SH-SY5Y (cell line): ENCODE results near the gene FA2H.

Experiments used
- GATA2 ChIP-seq: IDR thresholded peaks from 2 replicates; pipeline ENCODE4 v1.6.1; 2011; ENCODE audit warnings: mild to moderate bottlenecking, low read depth, low read length
- GATA3 ChIP-seq: IDR thresholded peaks from 2 replicates; pipeline ENCODE4 v1.6.1; 2011; ENCODE audit warnings: low read depth, mild to moderate bottlenecking, low read length, moderate library complexity

Gene FA2H

DNA sequence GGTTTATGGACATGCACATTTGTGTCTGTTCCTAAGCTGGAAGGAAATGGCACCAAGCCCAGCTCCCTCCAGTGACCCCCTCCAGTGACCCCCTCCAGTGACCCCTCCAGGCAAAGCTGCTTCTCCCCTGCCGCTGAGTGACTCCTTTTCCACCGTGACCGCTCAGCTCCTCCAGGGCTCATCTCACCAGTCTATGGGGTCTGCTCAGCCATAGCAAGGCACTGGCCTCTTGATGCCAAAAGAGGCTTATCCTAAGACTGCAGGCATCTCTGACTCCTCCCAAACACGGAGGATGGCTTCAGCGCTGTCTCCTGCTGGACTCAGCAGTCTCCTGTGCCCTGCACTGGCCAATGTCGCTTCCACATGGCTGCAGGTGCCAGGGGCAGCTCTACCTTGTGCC lies 35.3 kb downstream of the FA2H start:
- TF ChIP-seq GATA3, result no peak
- no peak for TF ChIP-seq GATA2

- TF ChIP-seq GATA2, result no peak
- TF ChIP-seq GATA3, result no peak
Observed at GRCh38 chr16:74738816-74739215, 35.8 kb downstream of the FA2H start.

DNA sequence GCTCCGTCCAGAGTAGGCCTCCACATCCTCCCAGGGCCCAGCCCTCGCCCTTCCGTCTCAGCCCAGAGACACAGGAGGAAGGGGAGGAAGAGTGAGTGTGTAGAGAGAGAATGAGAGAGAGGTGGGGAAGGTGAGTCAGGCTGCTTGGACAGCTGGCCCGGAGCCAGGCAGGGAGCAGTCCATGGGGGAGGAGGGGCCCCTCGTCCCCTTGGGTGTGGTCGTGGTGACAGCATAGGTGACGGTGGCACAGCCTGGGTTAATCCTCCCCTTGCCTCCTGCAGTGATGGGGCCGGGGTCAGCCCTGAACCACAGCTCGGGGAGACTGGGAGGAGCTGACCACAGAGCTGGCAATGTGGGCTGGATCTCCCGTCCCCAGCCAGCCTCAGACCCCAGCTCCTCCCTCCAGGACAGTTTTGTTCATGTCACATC lies 36.5 kb downstream of the FA2H start:
- TF ChIP-seq GATA3 (no peak), GATA2 (no peak)

DNA sequence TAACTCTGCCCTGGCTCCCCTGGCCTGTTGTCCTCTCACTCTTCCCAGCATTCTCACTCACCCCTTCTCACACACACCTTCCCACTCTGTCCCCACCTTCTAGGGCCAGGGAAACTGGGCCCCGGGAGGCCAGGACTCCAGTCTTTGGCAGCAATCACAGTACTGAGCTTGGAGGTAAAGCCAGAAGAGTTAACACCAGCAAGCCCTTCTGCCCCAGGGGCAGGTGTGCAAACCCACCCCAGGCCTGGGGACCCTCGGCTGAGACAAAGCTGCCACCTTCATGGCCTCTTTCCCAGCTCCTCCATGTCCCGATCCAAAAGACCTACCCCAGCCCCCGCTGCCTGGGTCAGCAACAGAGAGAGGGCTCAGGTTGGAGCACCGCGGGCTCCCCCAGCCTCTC lies 37.1 kb downstream of the FA2H start:
- TF ChIP-seq GATA3, result no peak
- no peak for TF ChIP-seq GATA2

DNA sequence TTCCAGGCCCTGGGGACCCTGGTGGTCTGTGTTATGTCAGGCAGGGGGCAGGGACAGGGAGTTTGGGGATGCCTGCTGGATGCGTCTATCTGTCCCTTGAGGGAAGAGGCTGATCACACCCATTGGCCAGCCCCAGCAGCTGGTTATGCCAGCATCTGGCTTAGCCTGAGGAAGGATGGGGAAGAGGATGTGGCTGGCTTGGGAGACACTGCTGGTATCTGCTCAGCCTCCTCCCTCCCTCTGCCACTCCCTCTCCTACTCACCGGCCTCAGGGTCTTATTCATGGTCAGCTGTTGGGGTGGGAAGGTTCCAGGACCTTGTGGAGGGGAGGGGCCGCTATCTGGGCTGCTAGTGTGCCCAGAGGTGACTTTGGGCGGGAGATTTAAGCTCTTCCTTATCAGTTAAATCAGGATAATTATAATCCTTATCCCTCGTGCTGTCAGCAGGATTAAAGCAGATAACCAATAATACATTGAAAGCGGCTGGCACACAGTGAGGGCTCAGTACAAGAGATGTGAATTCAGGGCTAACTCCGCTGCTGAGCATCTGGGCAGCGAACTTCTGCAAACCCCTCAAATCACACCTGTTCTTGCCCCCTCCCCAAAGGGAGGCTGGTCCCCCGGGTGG lies 38.0 kb downstream of the FA2H start:
- TF ChIP-seq GATA3 (no peak), GATA2 (peak; percentile 71)

- TF ChIP-seq GATA2 (no peak), GATA3 (no peak)
Observed at GRCh38 chr16:74735554-74735953, 39.1 kb downstream of the FA2H start.

- TF ChIP-seq GATA3, result no peak
- no peak for TF ChIP-seq GATA2
Observed at GRCh38 chr16:74735162-74735452, 39.5 kb downstream of the FA2H start.

DNA sequence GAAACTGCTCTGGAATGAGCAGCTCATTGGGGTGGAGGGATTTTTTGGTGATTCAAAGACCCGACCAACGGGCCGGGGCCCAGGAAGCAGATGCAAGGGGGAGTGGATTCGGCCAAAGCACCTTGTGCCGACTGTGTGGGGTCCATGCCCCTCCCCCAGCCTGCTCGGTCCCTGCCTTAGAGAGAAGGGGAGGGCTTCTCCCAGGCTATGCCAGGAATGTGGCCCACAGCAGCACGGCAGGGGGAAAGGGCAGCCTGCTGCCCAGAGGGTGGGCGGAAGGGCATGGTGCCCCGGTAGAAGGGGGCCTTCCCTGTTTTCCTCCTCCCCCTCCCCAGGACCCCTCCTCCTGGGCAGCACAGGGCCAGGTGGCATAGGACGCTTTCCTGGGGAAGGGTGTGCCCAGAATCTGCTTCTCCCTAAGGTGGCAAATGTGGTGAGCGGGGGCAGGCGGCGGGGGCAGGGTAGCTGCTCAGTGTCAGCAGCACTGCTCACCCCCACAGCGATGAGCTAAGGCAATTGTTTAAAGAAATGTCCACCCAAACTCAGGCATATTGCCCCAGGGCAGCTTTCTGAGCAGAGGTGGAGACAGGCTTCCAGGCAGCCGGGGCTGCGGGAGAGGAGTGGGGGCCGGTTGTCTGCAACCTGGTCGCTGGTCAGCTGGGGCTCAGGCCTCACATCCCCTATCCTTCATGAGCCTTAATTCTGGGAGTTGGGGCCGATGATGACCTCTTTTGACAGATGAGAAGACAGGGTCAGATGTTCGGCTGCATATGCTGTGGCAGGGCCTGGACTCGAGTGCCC lies 40.1 kb downstream of the FA2H start:
- TF ChIP-seq GATA3, result no peak
- TF ChIP-seq GATA2, result no peak

DNA sequence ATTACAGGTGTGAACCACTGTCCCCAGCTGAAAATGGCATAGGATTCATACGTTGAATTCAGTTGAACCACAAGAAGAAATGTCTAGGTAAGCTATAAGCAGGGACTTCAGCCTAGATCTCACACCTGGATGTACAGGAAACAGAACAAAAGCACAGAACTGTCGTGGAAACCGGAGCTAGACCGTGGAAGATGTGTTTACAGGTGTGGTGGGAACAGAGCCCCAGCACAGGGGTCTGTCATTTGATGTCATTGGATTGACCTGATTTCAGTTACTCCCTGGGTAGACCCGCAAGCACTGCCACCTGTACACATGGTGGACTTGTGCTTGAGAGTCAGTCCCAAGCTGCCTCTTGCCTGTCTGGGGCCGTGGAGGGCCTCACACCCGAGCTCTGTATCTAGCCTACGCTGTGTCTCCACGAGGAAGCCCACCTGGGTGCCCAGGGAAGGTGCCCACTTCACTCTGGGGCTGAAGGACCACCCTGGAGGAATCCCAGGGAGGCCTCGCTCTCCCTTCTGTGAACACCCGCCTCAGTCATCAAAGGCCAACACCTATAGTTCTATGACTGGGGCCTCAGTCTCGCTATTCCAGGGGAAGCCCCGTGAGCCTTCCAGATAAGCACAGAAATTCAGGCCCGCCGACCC lies 41.8 kb downstream of the FA2H start:
- TF ChIP-seq GATA2 (no peak), GATA3 (no peak)

- TF ChIP-seq GATA3, result no peak
- no peak for TF ChIP-seq GATA2
Observed at GRCh38 chr16:74731853-74732477, 42.7 kb downstream of the FA2H start.

- TF ChIP-seq GATA3 (no peak), GATA2 (no peak)
Observed at GRCh38 chr16:74729783-74730683, 44.6 kb downstream of the FA2H start.

DNA sequence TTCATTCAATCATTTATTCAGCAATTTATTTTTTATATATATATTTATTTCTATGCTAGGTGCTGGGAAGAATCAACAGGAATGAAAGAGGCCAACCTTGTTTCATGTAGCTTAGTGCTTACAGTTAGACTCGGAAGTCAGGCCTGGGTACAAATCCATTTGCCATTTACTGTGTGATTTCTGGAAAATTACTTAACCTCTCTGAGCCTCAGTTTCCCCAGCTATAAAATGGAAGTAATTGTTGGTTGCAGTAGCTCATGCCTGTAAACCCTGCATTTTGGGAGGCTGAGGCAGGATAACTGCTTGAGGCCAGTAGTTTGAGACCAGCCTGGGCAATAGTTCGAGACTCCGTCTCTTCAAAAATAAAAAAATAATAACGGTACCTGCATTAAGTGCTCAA lies 46.7 kb downstream of the FA2H start:
- no peak for TF ChIP-seq GATA3
- TF ChIP-seq GATA2, result no peak

- TF ChIP-seq GATA3 (no peak), GATA2 (no peak)
Observed at GRCh38 chr16:74726716-74727115, 47.9 kb downstream of the FA2H start.
